Glomerular endothelial cell (primary cell): Measurements from ENCODE around the gene NOP14. TPM values are rescaled to one million over a fixed set of nuclear protein-coding genes. Genes with fewer than 3 reads are reported as not detected.
"Not testable (repeated sequence)": the region's sequence is repeated elsewhere in the genome, so short reads cannot be mapped to it uniquely, and the experiment has no call there.

Source experiments
- DNase-seq: peaks from one replicate; pipeline ENCODE4 v3.0.0-alpha.2; 2011; ENCODE audit warnings: low read depth, low spot score; ENCODE audit errors: extremely low read depth
- total RNA-seq: library from RNA; depleted of rRNA; stranded (reverse); fragments of >200 nt; gene quantifications from 2 replicates; pipeline ENCODE4 v1.2.3, GENCODE V29; 2015

The NOP14 gene
- total RNA-seq, result 30.1 and 33.2 TPM in 2 replicates

GRCh38 chr4:2963175-2963965 lies at the start of gene NOP14, which contains the start of gene GRK4:
Gene NOP14 (minus strand): TSS chr4:2963406. CDS start chr4:2963319, 87 bp downstream.
Gene GRK4 (plus strand): TSS chr4:2963571. CDS start chr4:2964071, 500 bp downstream.
- DNase-seq, result no peak

- DNase-seq, result no peak
Measured at GRCh38 chr4:3011456-3012220, 48.4 kb upstream of the NOP14 start.

- no peak for DNase-seq
Measured at GRCh38 chr4:3010998-3011397, 47.8 kb upstream of the NOP14 start.

GRCh38 chr4:3010577-3010976 lies 47.4 kb upstream of the NOP14 start:
- DNase-seq, result no peak

GRCh38 chr4:3009422-3009821 lies 46.2 kb upstream of the NOP14 start:
- no peak for DNase-seq

GRCh38 chr4:3007724-3008123 lies 44.5 kb upstream of the NOP14 start:
- DNase-seq, result no peak

- no peak for DNase-seq
Measured at GRCh38 chr4:2996415-2996814, 33.2 kb upstream of the NOP14 start.

- no peak for DNase-seq
Measured at GRCh38 chr4:2995546-2996265, 32.5 kb upstream of the NOP14 start.

- DNase-seq, result no peak
Measured at GRCh38 chr4:2994917-2995316, 31.7 kb upstream of the NOP14 start.

- DNase-seq, result no peak
Measured at GRCh38 chr4:2991243-2991642, 28.0 kb upstream of the NOP14 start.

- DNase-seq, result not testable (repeated sequence)
Measured at GRCh38 chr4:2983715-2984114, 20.5 kb upstream of the NOP14 start.

- DNase-seq, result no peak
Measured at GRCh38 chr4:2982012-2982411, 18.8 kb upstream of the NOP14 start.

GRCh38 chr4:2981256-2981819 lies 18.1 kb upstream of the NOP14 start:
- no peak for DNase-seq

GRCh38 chr4:2977211-2978088 lies 14.2 kb upstream of the NOP14 start:
- no peak for DNase-seq

- DNase-seq, result no peak
Measured at GRCh38 chr4:2971275-2971674, 8.1 kb upstream of the NOP14 start.

GRCh38 chr4:2968381-2968780 lies 5.2 kb upstream of the NOP14 start:
- DNase-seq, result no peak

- no peak for DNase-seq
Measured at GRCh38 chr4:2965262-2965661, 2.1 kb upstream of the NOP14 start.

GRCh38 chr4:2964706-2965258 lies 1.6 kb upstream of the NOP14 start:
- DNase-seq, result no peak

- DNase-seq, result no peak
Measured at GRCh38 chr4:2963966-2964471, 813 bp upstream of the NOP14 start.
